ENCODE results near the gene HIKESHI.

The HIKESHI gene

GRCh38 chr11:86386283-86386682, 84.2 kb downstream of the HIKESHI start:
- no peaks in the 10 kb centered on the region for H3K79me2 ChIP-seq (ENCODE audit: insufficient read depth, low read length)
- ATAC-seq (ENCODE audit: insufficient read depth, low read depth) (no peak), DNase-seq (no peak)
- no peak overlapping the region for H3K4me3 ChIP-seq (ENCODE audit: low read depth in 1 of 2, low read length in 2 of 2)
- no peaks in the 10 kb centered on the region for H3K9me3 ChIP-seq (ENCODE audit: insufficient read depth, low read length, severe bottlenecking)
- no peak overlapping the region for H2AFZ ChIP-seq (ENCODE audit: low read depth, low read length)
- no peaks in the 10 kb centered on the region for H3K27me3 ChIP-seq (ENCODE audit: insufficient read depth, low read length, poor library complexity)
- no peak overlapping the region for H3K9ac ChIP-seq (ENCODE audit: low read depth, low read length)
- H3K36me3 ChIP-seq (ENCODE audit: insufficient read depth, low read length): no peaks in the 10 kb centered on the region
- no peak overlapping the region for H3K27ac ChIP-seq (ENCODE audit: low read length)
- no peaks in the 10 kb centered on the region for H4K20me1 ChIP-seq (ENCODE audit: insufficient read depth, low read length)
- H3K4me2 ChIP-seq (ENCODE audit: insufficient read depth, low read length): no peak overlapping the region
- TF ChIP-seq EZH2 (IDR thresholded peaks at IDR 0.05; ENCODE audit: borderline replicate concordance, low read depth, low read length, severe bottlenecking): no peak
- TF ChIP-seq CTCF (IDR thresholded peaks at IDR 0.05; ENCODE audit: borderline replicate concordance, extremely low read depth, low read length, poor library complexity, severe bottlenecking): no peak
- no peaks in the 10 kb centered on the region for H3K4me1 ChIP-seq (ENCODE audit: insufficient read depth, low read length)

GRCh38 chr11:86386746-86387145, 84.7 kb downstream of the HIKESHI start:
- ATAC-seq (ENCODE audit: insufficient read depth, low read depth) (no peak), DNase-seq (no peak)
- Histone ChIP-seq H3K9ac (ENCODE audit: low read depth, low read length) (no peak overlapping the region), H4K20me1 (ENCODE audit: insufficient read depth, low read length) (no peaks in the 10 kb centered on the region), H3K4me2 (ENCODE audit: insufficient read depth, low read length) (no peak overlapping the region), H3K36me3 (ENCODE audit: insufficient read depth, low read length) (no peaks in the 10 kb centered on the region), H3K27me3 (ENCODE audit: insufficient read depth, low read length, poor library complexity) (no peaks in the 10 kb centered on the region), H3K4me3 (ENCODE audit: low read depth in 1 of 2, low read length in 2 of 2) (no peak overlapping the region), H3K4me1 (ENCODE audit: insufficient read depth, low read length) (no peaks in the 10 kb centered on the region), H3K27ac (ENCODE audit: low read length) (no peak overlapping the region), H2AFZ (ENCODE audit: low read depth, low read length) (no peak overlapping the region), H3K9me3 (ENCODE audit: insufficient read depth, low read length, severe bottlenecking) (no peaks in the 10 kb centered on the region), H3K79me2 (ENCODE audit: insufficient read depth, low read length) (no peaks in the 10 kb centered on the region)
- no peak for TF ChIP-seq EZH2 (IDR thresholded peaks at IDR 0.05; ENCODE audit: borderline replicate concordance, low read depth, low read length, severe bottlenecking)
- TF ChIP-seq CTCF (IDR thresholded peaks at IDR 0.05; ENCODE audit: borderline replicate concordance, extremely low read depth, low read length, poor library complexity, severe bottlenecking): no peak

- H3K9ac ChIP-seq (ENCODE audit: low read depth, low read length): no peak overlapping the region
- H3K4me2 ChIP-seq (ENCODE audit: insufficient read depth, low read length): no peak overlapping the region
- ATAC-seq (ENCODE audit: insufficient read depth, low read depth) (no peak), DNase-seq (no peak)
- no peak overlapping the region for H2AFZ ChIP-seq (ENCODE audit: low read depth, low read length)
- H3K27ac ChIP-seq (ENCODE audit: low read length): no peak overlapping the region
- H3K4me3 ChIP-seq (ENCODE audit: low read depth in 1 of 2, low read length in 2 of 2): no peak overlapping the region
- H3K9me3 ChIP-seq (ENCODE audit: insufficient read depth, low read length, severe bottlenecking): no peaks in the 10 kb centered on the region
- no peaks in the 10 kb centered on the region for H3K27me3 ChIP-seq (ENCODE audit: insufficient read depth, low read length, poor library complexity)
- H3K79me2 ChIP-seq (ENCODE audit: insufficient read depth, low read length): no peaks in the 10 kb centered on the region
- H3K4me1 ChIP-seq (ENCODE audit: insufficient read depth, low read length): no peaks in the 10 kb centered on the region
- H4K20me1 ChIP-seq (ENCODE audit: insufficient read depth, low read length): no peaks in the 10 kb centered on the region
- no peaks in the 10 kb centered on the region for H3K36me3 ChIP-seq (ENCODE audit: insufficient read depth, low read length)
- TF ChIP-seq CTCF (IDR thresholded peaks at IDR 0.05; ENCODE audit: borderline replicate concordance, extremely low read depth, low read length, poor library complexity, severe bottlenecking) (no peak), EZH2 (IDR thresholded peaks at IDR 0.05; ENCODE audit: borderline replicate concordance, low read depth, low read length, severe bottlenecking) (no peak)
Measured at GRCh38 chr11:86388198-86388597, 86.2 kb downstream of the HIKESHI start.

- no peaks in the 10 kb centered on the region for H4K20me1 ChIP-seq (ENCODE audit: insufficient read depth, low read length)
- no peak overlapping the region for H3K9ac ChIP-seq (ENCODE audit: low read depth, low read length)
- H3K27me3 ChIP-seq (ENCODE audit: insufficient read depth, low read length, poor library complexity): no peaks in the 10 kb centered on the region
- H3K79me2 ChIP-seq (ENCODE audit: insufficient read depth, low read length): no peaks in the 10 kb centered on the region
- H3K9me3 ChIP-seq (ENCODE audit: insufficient read depth, low read length, severe bottlenecking): no peaks in the 10 kb centered on the region
- no peak for DNase-seq
- H2AFZ ChIP-seq (ENCODE audit: low read depth, low read length): no peak overlapping the region
- H3K4me1 ChIP-seq (ENCODE audit: insufficient read depth, low read length): no peaks in the 10 kb centered on the region
- H3K27ac ChIP-seq (ENCODE audit: low read length): no peak overlapping the region
- no peak overlapping the region for H3K4me3 ChIP-seq (ENCODE audit: low read depth in 1 of 2, low read length in 2 of 2)
- H3K4me2 ChIP-seq (ENCODE audit: insufficient read depth, low read length): no peak overlapping the region
- no peak for TF ChIP-seq EZH2 (IDR thresholded peaks at IDR 0.05; ENCODE audit: borderline replicate concordance, low read depth, low read length, severe bottlenecking)
- no peak for TF ChIP-seq CTCF (IDR thresholded peaks at IDR 0.05; ENCODE audit: borderline replicate concordance, extremely low read depth, low read length, poor library complexity, severe bottlenecking)
- no peaks in the 10 kb centered on the region for H3K36me3 ChIP-seq (ENCODE audit: insufficient read depth, low read length)
- no peak for ATAC-seq (ENCODE audit: insufficient read depth, low read depth)
Measured at GRCh38 chr11:86390487-86390886, 88.4 kb downstream of the HIKESHI start.

Measured in DND-41 (cell line).